ENCODE results near the gene NCSTN.

GRCh38 chr1:160346463-160346862 is 3.3 kb downstream of the NCSTN start:
- no peak for TF ChIP-seq CTCF (IDR thresholded peaks at IDR 0.05)
- no peak for TF ChIP-seq POLR2A (IDR thresholded peaks at IDR 0.05)
- TF ChIP-seq POLR2AphosphoS5 (IDR thresholded peaks at IDR 0.05), result no peak

Data from transverse colon (tissue), 4 donors.